ENCODE data around the gene TBPL1. TPM values are rescaled to one million over a fixed set of nuclear protein-coding genes. Genes with fewer than 3 reads are reported as not detected.
"Not testable (repeated sequence)": the region's sequence is repeated elsewhere in the genome, so short reads cannot be mapped to it uniquely, and the experiment has no call there.

The TBPL1 gene
- total and polyA plus RNA-seq, 7 donors, result 6.6 to 26.4 (median 13.2) TPM

- peaks cover 0 to 30% (median 1%) of the 10 kb centered on the region in 4 donors for H3K36me3 ChIP-seq
- 37 to 64% methylated on average over 2 of the region's 2 CpGs for WGBS, 2 donors
- H3K4me3 ChIP-seq, result no peak overlapping the region
- no peak for DNase-seq
- no peaks in the 10 kb centered on the region for H3K9me3 ChIP-seq
- peak overlapping the region in 1 of 4 donors; percentile 56 for H3K27ac ChIP-seq
- H3K27me3 ChIP-seq, result no peaks in the 10 kb centered on the region
- intact Hi-C loops (cut with DNase I), result loop anchor here (10.0 kb wide), 1 partner anchor 116 kb away; no protein-coding TSS in a partner anchor
- peaks cover 0 to 24% (median 22%) of the 10 kb centered on the region in 4 donors for H3K4me1 ChIP-seq
- no peak for TF ChIP-seq POLR2AphosphoS5 (IDR thresholded peaks at IDR 0.05)
- no peak for TF ChIP-seq POLR2A (IDR thresholded peaks at IDR 0.05)
- TF ChIP-seq EP300 (IDR thresholded peaks at IDR 0.05), result no peak
- TF ChIP-seq CTCF (IDR thresholded peaks at IDR 0.05), result no peak
Measured at GRCh38 chr6:133978896-133979240, 25.8 kb downstream of the TBPL1 start.

- not testable (repeated sequence) for H3K27me3 ChIP-seq, H3K27ac ChIP-seq, DNase-seq, H3K9me3 ChIP-seq, H3K4me3 ChIP-seq
- peaks cover 0 to 36% (median 3%) of the 10 kb centered on the region in 4 donors for H3K36me3 ChIP-seq
- WGBS, 2 donors, result 72 to 86% methylated on average over 7 of the region's 7 CpGs
- intact Hi-C loops (cut with DNase I), result loop anchor here (10.0 kb wide), 1 partner anchor 115 kb away; no protein-coding TSS in a partner anchor
- peaks cover 0 to 24% (median 22%) of the 10 kb centered on the region in 4 donors for H3K4me1 ChIP-seq
Measured at GRCh38 chr6:133979269-133979963, 26.4 kb downstream of the TBPL1 start.

- no peak for DNase-seq
- WGBS, 2 donors, result 74 to 90% methylated on average over 3 of the region's 3 CpGs
- Histone ChIP-seq H3K27me3 (no peaks in the 10 kb centered on the region), H3K9me3 (no peaks in the 10 kb centered on the region), H3K4me3 (no peak overlapping the region), H3K36me3 (peaks cover 0 to 43% (median 5%) of the 10 kb centered on the region in 4 donors), H3K27ac (no peak overlapping the region), H3K4me1 (peaks cover 0 to 24% (median 22%) of the 10 kb centered on the region in 4 donors)
- TF ChIP-seq POLR2AphosphoS5 (IDR thresholded peaks at IDR 0.05) (no peak), POLR2A (IDR thresholded peaks at IDR 0.05) (no peak), EP300 (IDR thresholded peaks at IDR 0.05) (no peak), CTCF (IDR thresholded peaks at IDR 0.05) (no peak)
- intact Hi-C loops (cut with DNase I), result no loop called here
Measured at GRCh38 chr6:133980168-133980567, 27.1 kb downstream of the TBPL1 start.

GRCh38 chr6:133983099-133983939, 30.3 kb downstream of the TBPL1 start:
- no peak for DNase-seq
- no peaks in the 10 kb centered on the region for H3K9me3 ChIP-seq
- TF ChIP-seq POLR2A (IDR thresholded peaks at IDR 0.05) (no peak), EP300 (IDR thresholded peaks at IDR 0.05) (no peak), POLR2AphosphoS5 (IDR thresholded peaks at IDR 0.05) (no peak), CTCF (IDR thresholded peaks at IDR 0.05) (no peak)
- no peak overlapping the region for H3K27ac ChIP-seq
- H3K27me3 ChIP-seq, result no peaks in the 10 kb centered on the region
- no peak overlapping the region for H3K4me3 ChIP-seq
- WGBS, 2 donors, result 64 to 82% methylated on average over 9 of the region's 9 CpGs
- intact Hi-C loops (cut with DNase I), result no loop called here
- H3K4me1 ChIP-seq, result peaks cover 0 to 19% (median 14%) of the 10 kb centered on the region in 4 donors
- H3K36me3 ChIP-seq, result peaks cover 0 to 72% (median 5%) of the 10 kb centered on the region in 4 donors

- H3K9me3 ChIP-seq, result no peaks in the 10 kb centered on the region
- intact Hi-C loops (cut with DNase I), result no loop called here
- TF ChIP-seq POLR2AphosphoS5 (IDR thresholded peaks at IDR 0.05), result no peak
- no peak for TF ChIP-seq EP300 (IDR thresholded peaks at IDR 0.05)
- TF ChIP-seq CTCF (IDR thresholded peaks at IDR 0.05), result no peak
- TF ChIP-seq POLR2A (IDR thresholded peaks at IDR 0.05), result no peak
- no peak overlapping the region for H3K27ac ChIP-seq
- H3K27me3 ChIP-seq, result no peaks in the 10 kb centered on the region
- H3K36me3 ChIP-seq, result peaks cover 0 to 72% (median 5%) of the 10 kb centered on the region in 4 donors
- no peak overlapping the region for H3K4me3 ChIP-seq
- WGBS, 2 donors, result 92 to 97% methylated on average over 1 of the region's 1 CpG
- peaks cover 0 to 6% (median 5%) of the 10 kb centered on the region in 4 donors for H3K4me1 ChIP-seq
- DNase-seq, result no peak
Measured at GRCh38 chr6:133985970-133986369, 32.9 kb downstream of the TBPL1 start.

All from sigmoid colon (tissue), 7 donors.